SK-N-SH treated with all-trans-retinoic acid at 6 μM for 48 hours (cell line): ENCODE data around the gene FTO.

Source experiments
- ARNTL ChIP-seq: fragments of 450-650 bp; formaldehyde crosslinking; IDR thresholded peaks from 2 replicates; pipeline ENCODE4 v1.5.0; 2020; ENCODE audit warnings: low read depth, mild to moderate bottlenecking, moderate library complexity, borderline replicate concordance
- OSR1 ChIP-seq: fragments of 250-450 bp; sonication (Bioruptor Pico); IDR thresholded peaks from 2 replicates; pipeline ENCODE4 v1.8.0; 2022; ENCODE audit warnings: moderate library complexity, mild to moderate bottlenecking, inconsistent platforms
- RARB ChIP-seq: fragments of 250-450 bp; sonication (Bioruptor Pico); IDR thresholded peaks from 2 replicates; pipeline ENCODE4 v1.8.0; 2021; ENCODE audit warnings: mild to moderate bottlenecking, moderate library complexity
- SNAI2 ChIP-seq: fragments of 250-450 bp; sonication (Bioruptor Pico); IDR thresholded peaks from 2 replicates; pipeline ENCODE4 v1.5.0; 2020; ENCODE audit warnings: mild to moderate bottlenecking, moderate library complexity
- TCF4 ChIP-seq: fragments of 250-450 bp; sonication (Bioruptor Pico); IDR thresholded peaks from 2 replicates; pipeline ENCODE4 v1.8.0; 2021; ENCODE audit warnings: mild to moderate bottlenecking, moderate library complexity, borderline replicate concordance
- TOX ChIP-seq: fragments of 250-450 bp; sonication (Bioruptor Pico); IDR thresholded peaks from 2 replicates; pipeline ENCODE4 v1.8.0; 2021; ENCODE audit warnings: mild to moderate bottlenecking, moderate library complexity, borderline replicate concordance
- ZC3H10 ChIP-seq: fragments of 250-450 bp; sonication (Bioruptor Pico); IDR thresholded peaks from 2 replicates; pipeline ENCODE4 v1.5.1; 2021; ENCODE audit warnings: mild to moderate bottlenecking, moderate library complexity
- ZFP3 ChIP-seq: fragments of 250-450 bp; sonication (Bioruptor Pico); IDR thresholded peaks from 2 replicates; pipeline ENCODE4 v1.5.0; 2020; ENCODE audit warnings: mild to moderate bottlenecking, moderate library complexity
- ZFP30 ChIP-seq: fragments of 450-650 bp; formaldehyde crosslinking; IDR thresholded peaks from 2 replicates; pipeline ENCODE4 v1.5.0; 2022; ENCODE audit warnings: mild to moderate bottlenecking, moderate library complexity
- ZNF8 ChIP-seq: fragments of 450-650 bp; formaldehyde crosslinking; IDR thresholded peaks from 2 replicates; pipeline ENCODE4 v1.5.0; 2020; ENCODE audit warnings: mild to moderate bottlenecking, moderate library complexity
- TF ChIP-seq, protein P1 (sequence below): fragments of 250-450 bp; sonication (Bioruptor Pico); IDR thresholded peaks from 2 replicates; pipeline ENCODE4 v1.8.0; 2020; ENCODE audit warnings: mild to moderate bottlenecking, moderate library complexity, borderline replicate concordance
- TF ChIP-seq, protein P2 (sequence below): fragments of 250-450 bp; sonication (Bioruptor Pico); IDR thresholded peaks from 2 replicates; pipeline ENCODE4 v1.5.1; 2020; ENCODE audit warnings: low read depth, mild to moderate bottlenecking, moderate library complexity
- TF ChIP-seq, protein P3 (sequence below): fragments of 250-450 bp; sonication (Bioruptor Pico); IDR thresholded peaks from 2 replicates; pipeline ENCODE4 v1.5.1; 2021; ENCODE audit warnings: mild to moderate bottlenecking, moderate library complexity

DNA sequence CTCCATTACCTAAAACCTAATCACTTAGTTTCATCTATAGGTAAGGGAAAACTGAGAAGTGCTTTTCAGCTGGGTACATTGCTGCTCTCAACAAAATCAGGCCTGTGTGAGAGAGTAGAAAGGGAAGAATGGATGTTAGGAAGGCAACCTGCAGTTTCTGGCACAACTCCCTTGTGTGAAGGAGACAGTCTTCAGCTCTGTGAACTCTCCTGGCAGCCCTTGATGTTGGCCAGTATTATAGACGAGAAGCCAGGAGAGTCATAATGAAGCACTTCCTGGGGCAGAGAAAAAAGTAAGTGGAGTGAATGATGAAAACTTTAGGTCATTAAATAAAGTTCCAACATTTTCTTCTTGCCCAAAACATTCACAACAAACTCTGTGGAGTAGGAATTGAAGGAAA lies 322.5 kb downstream of the FTO start:
- no peak for TF ChIP-seq ZFP3 (CRISPR knock-in tag)
- TF ChIP-seq OSR1, result no peak
- TF ChIP-seq RARB, result no peak
- TF ChIP-seq, protein P1, sequence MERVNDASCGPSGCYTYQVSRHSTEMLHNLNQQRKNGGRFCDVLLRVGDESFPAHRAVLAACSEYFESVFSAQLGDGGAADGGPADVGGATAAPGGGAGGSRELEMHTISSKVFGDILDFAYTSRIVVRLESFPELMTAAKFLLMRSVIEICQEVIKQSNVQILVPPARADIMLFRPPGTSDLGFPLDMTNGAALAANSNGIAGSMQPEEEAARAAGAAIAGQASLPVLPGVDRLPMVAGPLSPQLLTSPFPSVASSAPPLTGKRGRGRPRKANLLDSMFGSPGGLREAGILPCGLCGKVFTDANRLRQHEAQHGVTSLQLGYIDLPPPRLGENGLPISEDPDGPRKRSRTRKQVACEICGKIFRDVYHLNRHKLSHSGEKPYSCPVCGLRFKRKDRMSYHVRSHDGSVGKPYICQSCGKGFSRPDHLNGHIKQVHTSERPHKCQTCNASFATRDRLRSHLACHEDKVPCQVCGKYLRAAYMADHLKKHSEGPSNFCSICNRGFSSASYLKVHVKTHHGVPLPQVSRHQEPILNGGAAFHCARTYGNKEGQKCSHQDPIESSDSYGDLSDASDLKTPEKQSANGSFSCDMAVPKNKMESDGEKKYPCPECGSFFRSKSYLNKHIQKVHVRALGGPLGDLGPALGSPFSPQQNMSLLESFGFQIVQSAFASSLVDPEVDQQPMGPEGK (CRISPR knock-in tag), result no peak
- TF ChIP-seq TOX (CRISPR knock-in tag), result no peak
- TF ChIP-seq ZC3H10, result no peak
- TF ChIP-seq, protein P2, sequence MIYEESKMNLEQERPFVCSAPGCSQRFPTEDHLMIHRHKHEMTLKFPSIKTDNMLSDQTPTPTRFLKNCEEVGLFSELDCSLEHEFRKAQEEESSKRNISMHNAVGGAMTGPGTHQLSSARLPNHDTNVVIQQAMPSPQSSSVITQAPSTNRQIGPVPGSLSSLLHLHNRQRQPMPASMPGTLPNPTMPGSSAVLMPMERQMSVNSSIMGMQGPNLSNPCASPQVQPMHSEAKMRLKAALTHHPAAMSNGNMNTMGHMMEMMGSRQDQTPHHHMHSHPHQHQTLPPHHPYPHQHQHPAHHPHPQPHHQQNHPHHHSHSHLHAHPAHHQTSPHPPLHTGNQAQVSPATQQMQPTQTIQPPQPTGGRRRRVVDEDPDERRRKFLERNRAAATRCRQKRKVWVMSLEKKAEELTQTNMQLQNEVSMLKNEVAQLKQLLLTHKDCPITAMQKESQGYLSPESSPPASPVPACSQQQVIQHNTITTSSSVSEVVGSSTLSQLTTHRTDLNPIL, result no peak
- no peak for TF ChIP-seq TCF4 (CRISPR knock-in tag)
- no peak for TF ChIP-seq ZFP30 (CRISPR knock-in tag)
- TF ChIP-seq ARNTL (CRISPR knock-in tag), result no peak
- TF ChIP-seq, protein P3, sequence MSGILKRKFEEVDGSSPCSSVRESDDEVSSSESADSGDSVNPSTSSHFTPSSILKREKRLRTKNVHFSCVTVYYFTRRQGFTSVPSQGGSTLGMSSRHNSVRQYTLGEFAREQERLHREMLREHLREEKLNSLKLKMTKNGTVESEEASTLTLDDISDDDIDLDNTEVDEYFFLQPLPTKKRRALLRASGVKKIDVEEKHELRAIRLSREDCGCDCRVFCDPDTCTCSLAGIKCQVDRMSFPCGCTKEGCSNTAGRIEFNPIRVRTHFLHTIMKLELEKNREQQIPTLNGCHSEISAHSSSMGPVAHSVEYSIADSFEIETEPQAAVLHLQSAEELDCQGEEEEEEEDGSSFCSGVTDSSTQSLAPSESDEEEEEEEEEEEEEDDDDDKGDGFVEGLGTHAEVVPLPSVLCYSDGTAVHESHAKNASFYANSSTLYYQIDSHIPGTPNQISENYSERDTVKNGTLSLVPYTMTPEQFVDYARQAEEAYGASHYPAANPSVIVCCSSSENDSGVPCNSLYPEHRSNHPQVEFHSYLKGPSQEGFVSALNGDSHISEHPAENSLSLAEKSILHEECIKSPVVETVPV (CRISPR knock-in tag), result no peak
- TF ChIP-seq SNAI2 (CRISPR knock-in tag), result no peak
- TF ChIP-seq ZNF8 (CRISPR knock-in tag), result no peak
